Measurements from ENCODE around the gene TSPAN9.

- TF ChIP-seq CTCF (conservative IDR thresholded peaks at IDR 0.05; ENCODE audit: low read depth, low read length): no peak
- no peak for TF ChIP-seq EZH2 (IDR thresholded peaks at IDR 0.05; ENCODE audit: borderline replicate concordance, low read depth, low read length, poor library complexity, severe bottlenecking)
These were observed 52.3 kb downstream of the TSPAN9 start for GRCh38 chr12:3129301-3130056.
